ENCODE data around the gene EML5. TPM values are rescaled to one million over a fixed set of nuclear protein-coding genes. Genes with fewer than 3 reads are reported as not detected.
"Not testable (repeated sequence)": the region's sequence is repeated elsewhere in the genome, so short reads cannot be mapped to it uniquely, and the experiment has no call there.

EML5 gene
- total RNA-seq, 4 donors from 2014 or later: 0.42 to 3.3 (median 1.2) TPM

DNA sequence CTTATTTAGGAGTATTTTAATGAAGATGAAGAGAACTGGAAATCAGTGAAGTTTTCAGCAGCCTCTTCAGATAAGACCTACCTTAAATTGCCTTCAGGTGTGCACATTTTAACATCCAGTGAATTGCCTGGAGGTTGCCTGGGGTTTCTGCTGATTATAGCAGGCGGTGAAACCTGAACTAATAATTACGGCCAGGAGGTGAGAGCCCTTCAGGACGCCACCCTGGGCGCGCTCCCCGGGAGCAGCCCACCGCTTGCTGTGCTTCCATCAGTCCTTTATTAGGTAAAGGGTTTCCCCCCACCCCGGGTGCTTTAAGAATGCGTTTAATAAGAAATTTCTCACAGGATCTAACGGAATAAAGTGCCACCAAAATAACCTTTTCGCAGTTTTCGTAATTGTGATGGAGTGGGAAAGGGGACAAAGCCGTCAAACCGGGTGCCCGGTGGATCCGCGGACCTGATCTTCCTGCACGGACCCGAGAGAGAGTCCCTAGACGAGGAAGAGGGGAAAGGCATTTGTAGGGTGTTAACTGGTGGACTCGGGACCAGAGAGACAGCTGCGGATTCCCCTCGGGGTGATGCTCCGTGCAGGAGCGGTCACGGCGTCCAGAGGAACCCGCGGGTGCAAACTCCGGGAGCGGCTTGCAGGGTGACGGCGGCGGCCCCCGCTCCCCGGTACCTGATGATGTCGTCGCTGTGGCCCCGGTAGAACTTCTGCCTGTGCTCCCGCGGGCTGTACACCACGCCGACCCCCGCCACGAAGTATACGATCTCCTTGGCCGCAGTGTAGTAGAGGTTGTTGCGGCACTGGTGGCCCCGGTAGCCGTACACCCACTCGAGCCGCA is 902 bp downstream of the EML5 start:
- peak in 1 of 2 donors; percentile 65 for DNase-seq (ENCODE audit: low spot score in 2 of 2)
- Histone ChIP-seq H3K27me3 (peaks cover 7% of the 10 kb centered on the region), H3K27ac (no peak overlapping the region), H3K9me3 (no peaks in the 10 kb centered on the region), H3K4me1 (peaks cover 15% of the 10 kb centered on the region), H3K4me3 (peak overlapping the region; percentile 73), H3K36me3 (no peaks in the 10 kb centered on the region)
- WGBS: 8% methylated on average over 20 of the region's 52 CpGs
- TF ChIP-seq POLR2AphosphoS5 (IDR thresholded peaks at IDR 0.05) (no peak), EP300 (IDR thresholded peaks at IDR 0.05) (no peak), POLR2A (IDR thresholded peaks at IDR 0.05) (no peak)
- TF ChIP-seq, protein P1, sequence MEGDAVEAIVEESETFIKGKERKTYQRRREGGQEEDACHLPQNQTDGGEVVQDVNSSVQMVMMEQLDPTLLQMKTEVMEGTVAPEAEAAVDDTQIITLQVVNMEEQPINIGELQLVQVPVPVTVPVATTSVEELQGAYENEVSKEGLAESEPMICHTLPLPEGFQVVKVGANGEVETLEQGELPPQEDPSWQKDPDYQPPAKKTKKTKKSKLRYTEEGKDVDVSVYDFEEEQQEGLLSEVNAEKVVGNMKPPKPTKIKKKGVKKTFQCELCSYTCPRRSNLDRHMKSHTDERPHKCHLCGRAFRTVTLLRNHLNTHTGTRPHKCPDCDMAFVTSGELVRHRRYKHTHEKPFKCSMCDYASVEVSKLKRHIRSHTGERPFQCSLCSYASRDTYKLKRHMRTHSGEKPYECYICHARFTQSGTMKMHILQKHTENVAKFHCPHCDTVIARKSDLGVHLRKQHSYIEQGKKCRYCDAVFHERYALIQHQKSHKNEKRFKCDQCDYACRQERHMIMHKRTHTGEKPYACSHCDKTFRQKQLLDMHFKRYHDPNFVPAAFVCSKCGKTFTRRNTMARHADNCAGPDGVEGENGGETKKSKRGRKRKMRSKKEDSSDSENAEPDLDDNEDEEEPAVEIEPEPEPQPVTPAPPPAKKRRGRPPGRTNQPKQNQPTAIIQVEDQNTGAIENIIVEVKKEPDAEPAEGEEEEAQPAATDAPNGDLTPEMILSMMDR (IDR thresholded peaks at IDR 0.05): no peak

DNA sequence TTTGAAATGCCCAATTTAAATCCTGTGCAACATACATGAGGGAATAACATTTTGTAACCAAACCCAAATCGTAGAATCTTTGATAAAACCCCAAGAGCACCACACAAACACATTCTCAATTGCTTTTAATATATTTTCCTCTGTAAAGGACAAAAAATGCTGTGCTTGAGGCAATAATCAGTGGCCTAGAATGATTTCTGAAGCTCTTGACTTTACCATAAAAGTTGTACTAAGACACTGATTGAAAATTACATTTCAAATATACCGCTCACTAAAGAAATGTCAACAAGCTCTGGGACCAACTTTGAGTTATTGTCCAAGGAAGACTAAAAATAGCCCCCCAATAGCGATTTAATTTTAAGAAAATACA is 1.5 kb downstream of the EML5 start:
- no peak for DNase-seq (ENCODE audit: low spot score in 2 of 2)
- TF ChIP-seq, protein P1 (IDR thresholded peaks at IDR 0.05): no peak
- TF ChIP-seq POLR2AphosphoS5 (IDR thresholded peaks at IDR 0.05) (no peak), EP300 (IDR thresholded peaks at IDR 0.05) (no peak), POLR2A (IDR thresholded peaks at IDR 0.05) (no peak)
- Histone ChIP-seq H3K4me1 (peaks cover 15% of the 10 kb centered on the region), H3K9me3 (no peaks in the 10 kb centered on the region), H3K27ac (no peak overlapping the region), H3K36me3 (no peaks in the 10 kb centered on the region), H3K27me3 (peaks cover 7% of the 10 kb centered on the region), H3K4me3 (no peak overlapping the region)
- WGBS: 39% methylated on average over 3 of the region's 3 CpGs

DNA sequence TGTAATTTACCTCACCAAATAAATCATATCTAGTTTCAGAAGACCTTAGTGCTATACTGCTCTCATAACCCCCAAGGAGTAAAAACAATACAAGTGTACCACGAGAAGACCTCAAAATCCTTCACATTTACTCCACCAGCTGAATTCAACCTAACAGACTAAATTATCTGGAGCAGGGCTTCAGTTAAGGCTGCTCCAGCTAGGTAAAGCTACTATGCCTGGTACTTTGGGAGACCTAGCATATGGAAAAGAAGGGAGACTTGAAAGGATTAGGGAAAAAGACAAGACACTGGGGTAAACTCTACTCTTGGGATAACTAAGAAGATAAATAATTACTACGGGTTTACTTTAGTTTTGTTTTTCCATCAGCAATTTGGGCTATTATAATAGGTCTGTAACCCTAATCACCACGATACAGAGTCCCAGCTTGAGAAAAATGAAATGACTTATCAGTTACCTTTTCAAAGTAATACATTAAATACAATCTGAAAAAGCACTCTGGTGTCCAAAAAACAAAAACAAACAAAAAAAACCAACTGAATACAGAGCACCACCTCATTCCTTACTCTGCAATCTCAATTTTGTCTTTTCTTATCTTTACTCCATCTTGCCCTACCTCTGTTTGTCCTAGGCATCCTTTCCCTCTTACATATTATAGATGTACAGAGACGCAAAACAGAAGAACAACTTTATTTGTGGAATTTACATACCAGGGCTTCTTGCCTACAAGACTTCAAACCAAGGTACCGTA is 2.1 kb downstream of the EML5 start:
- Histone ChIP-seq H3K4me1 (peaks cover 15% of the 10 kb centered on the region), H3K9me3 (no peaks in the 10 kb centered on the region), H3K36me3 (no peaks in the 10 kb centered on the region), H3K27me3 (peaks cover 7% of the 10 kb centered on the region), H3K4me3 (no peak overlapping the region), H3K27ac (no peak overlapping the region)
- DNase-seq (ENCODE audit: low spot score in 2 of 2): no peak
- 70% methylated on average over 5 of the region's 5 CpGs for WGBS
- TF ChIP-seq POLR2AphosphoS5 (IDR thresholded peaks at IDR 0.05): no peak
- TF ChIP-seq EP300 (IDR thresholded peaks at IDR 0.05): no peak
- TF ChIP-seq, protein P1 (IDR thresholded peaks at IDR 0.05): no peak
- no peak for TF ChIP-seq POLR2A (IDR thresholded peaks at IDR 0.05)

DNA sequence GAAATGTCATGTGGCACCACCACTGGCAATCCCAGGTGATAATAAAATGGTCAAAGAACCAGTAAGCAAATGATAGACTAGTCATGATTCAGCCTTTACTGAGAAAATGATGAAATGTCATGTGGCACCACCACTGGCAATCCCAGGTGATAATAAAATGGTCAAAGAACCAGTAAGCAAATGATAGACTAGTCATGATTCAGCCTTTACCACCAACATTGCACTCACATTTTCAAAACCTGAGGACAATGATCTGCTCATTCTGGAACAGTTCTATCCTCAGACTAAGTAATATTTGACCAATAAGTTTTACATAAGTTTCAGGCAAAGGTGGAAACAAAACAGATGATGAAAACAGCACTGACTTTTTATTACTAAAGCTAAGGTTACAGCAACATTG is 3.2 kb downstream of the EML5 start:
- H3K4me1 ChIP-seq: peaks cover 15% of the 10 kb centered on the region
- H3K27me3 ChIP-seq; H3K9me3 ChIP-seq; DNase-seq (ENCODE audit: low spot score in 2 of 2); H3K36me3 ChIP-seq; H3K4me3 ChIP-seq; H3K27ac ChIP-seq: not testable (repeated sequence)

DNA sequence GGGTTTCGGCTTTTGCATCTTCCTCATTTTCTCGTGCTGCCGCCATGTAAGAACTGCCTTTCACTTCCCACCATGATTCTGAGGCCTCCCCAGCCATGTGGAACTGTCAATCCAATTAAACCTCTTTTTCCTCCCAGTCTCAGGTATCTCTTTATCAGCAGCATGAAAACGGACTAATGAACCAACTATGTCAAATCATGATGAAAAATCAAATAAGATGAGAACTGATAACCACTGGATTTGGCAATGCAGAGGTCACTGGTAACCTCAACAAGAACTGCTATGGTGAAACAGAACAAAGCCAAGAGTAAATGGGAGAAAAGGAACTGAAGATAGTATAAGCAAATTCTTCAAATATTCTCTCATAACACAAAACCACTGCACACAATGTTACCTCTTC is 6.0 kb downstream of the EML5 start:
- WGBS: 90% methylated on average over 4 of the region's 4 CpGs
- Histone ChIP-seq H3K9me3 (no peaks in the 10 kb centered on the region), H3K27ac (no peak overlapping the region), H3K4me3 (no peak overlapping the region), H3K36me3 (no peaks in the 10 kb centered on the region), H3K27me3 (no peaks in the 10 kb centered on the region), H3K4me1 (peaks cover 2% of the 10 kb centered on the region)
- TF ChIP-seq POLR2A (IDR thresholded peaks at IDR 0.05): no peak
- no peak for TF ChIP-seq POLR2AphosphoS5 (IDR thresholded peaks at IDR 0.05)
- TF ChIP-seq EP300 (IDR thresholded peaks at IDR 0.05): no peak
- TF ChIP-seq, protein P1 (IDR thresholded peaks at IDR 0.05): no peak
- DNase-seq (ENCODE audit: low spot score in 2 of 2): no peak
